Adrenal gland (tissue), 5 donors: Measurements from ENCODE around the gene FYN.

Experiments used
- CTCF ChIP-seq, 6 experiments: fragments of 450-650 bp in 4 of 6; fragments of 200-600 bp in 2 of 6; sonication (generic) in 1 of 6; IDR thresholded peaks; 1 replicate in 5 of 6; 2 replicates in 1 of 6; pipeline versions ENCODE4 v1.5.1 to v1.8.0; 2016 to 2021; ENCODE audit warnings: antibody characterized with exemption in 6 of 6, mild to moderate bottlenecking in 2 of 6, moderate library complexity in 1 of 6
- POLR2A ChIP-seq, 2 donors: fragments of 450-650 bp; IDR thresholded peaks; one replicate each; pipeline ENCODE4 v1.6.1; 2017; ENCODE audit warnings: antibody characterized with exemption in 2 of 2, mild to moderate bottlenecking in 2 of 2, moderate library complexity in 1 of 2
- donor health status: DM: no; HTN: no; CAD: no.

- TF ChIP-seq CTCF (IDR thresholded peaks at IDR 0.05) = no peak
- no peak for TF ChIP-seq POLR2A (IDR thresholded peaks at IDR 0.05)
These were observed 191.4 kb downstream of the FYN start for GRCh38 chr6:111681860-111682259.
